Measurements from ENCODE around the gene ZG16B.

The ZG16B gene

GRCh38 chr16:2839650-2840450 lies 9.7 kb downstream of the ZG16B start:
- H3K36me3 ChIP-seq (ENCODE audit: insufficient read depth, low read length) = no peaks in the 10 kb centered on the region
- no peak overlapping the region for H3K9ac ChIP-seq (ENCODE audit: low read depth, low read length)
- peaks cover 18% of the 10 kb centered on the region for H3K4me1 ChIP-seq (ENCODE audit: insufficient read depth, low read length)
- no peaks in the 10 kb centered on the region for H3K9me3 ChIP-seq (ENCODE audit: control insufficient read depth, insufficient read depth, low read length)

GRCh38 chr16:2840914-2841313 lies 10.8 kb downstream of the ZG16B start:
- no peaks in the 10 kb centered on the region for H3K9me3 ChIP-seq (ENCODE audit: control insufficient read depth, insufficient read depth, low read length)
- peaks cover 17% of the 10 kb centered on the region for H3K4me1 ChIP-seq (ENCODE audit: insufficient read depth, low read length)
- no peaks in the 10 kb centered on the region for H3K36me3 ChIP-seq (ENCODE audit: insufficient read depth, low read length)
- H3K9ac ChIP-seq (ENCODE audit: low read depth, low read length) = no peak overlapping the region

DNA sequence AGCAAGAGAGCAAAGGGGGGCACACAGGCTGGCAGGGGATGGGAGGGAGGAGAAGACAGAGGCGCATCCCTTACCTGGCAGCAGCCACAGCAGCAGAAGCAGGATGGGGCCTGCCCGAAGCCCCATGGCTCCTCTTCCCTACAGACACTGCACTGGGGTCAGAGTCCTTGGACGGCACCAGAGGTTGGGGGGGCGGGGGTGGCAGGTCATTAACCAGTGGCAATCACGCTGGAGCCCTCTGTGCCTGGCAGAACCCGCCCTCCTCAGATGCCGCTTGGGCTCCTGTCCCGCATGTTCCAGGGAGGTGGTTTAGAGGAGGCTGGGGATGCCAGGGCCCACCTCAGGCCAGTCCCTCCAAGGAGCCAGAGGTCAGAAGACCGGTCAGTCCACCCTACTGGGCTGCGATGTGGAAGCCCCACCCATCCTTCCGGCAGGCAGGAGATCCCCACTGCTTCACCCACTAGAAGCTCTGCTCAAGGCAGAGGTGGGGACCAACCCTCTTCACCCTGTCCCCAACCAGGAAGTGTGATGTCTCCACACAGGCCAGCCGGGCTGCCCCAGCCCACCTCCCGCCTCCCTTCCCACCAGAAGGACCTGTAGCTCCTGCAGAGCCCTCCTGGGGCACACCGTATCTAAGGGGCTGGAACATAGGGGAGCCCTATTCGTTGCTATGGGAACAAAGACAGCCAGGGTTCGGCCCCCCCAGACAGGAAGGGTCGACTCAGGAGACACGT lies 11.7 kb downstream of the ZG16B start:
- Histone ChIP-seq H3K9ac (ENCODE audit: low read depth, low read length) (peak overlapping the region; percentile 9; the same call in 1 of the 2 replicates), H3K4me1 (ENCODE audit: insufficient read depth, low read length) (peaks cover 12% of the 10 kb centered on the region), H3K9me3 (ENCODE audit: control insufficient read depth, insufficient read depth, low read length) (no peaks in the 10 kb centered on the region)

GRCh38 chr16:2842340-2843000 lies 12.4 kb downstream of the ZG16B start:
- Histone ChIP-seq H3K4me1 (ENCODE audit: insufficient read depth, low read length) (peaks cover 12% of the 10 kb centered on the region), H3K36me3 (ENCODE audit: insufficient read depth, low read length) (no peaks in the 10 kb centered on the region), H3K9ac (ENCODE audit: low read depth, low read length) (peak overlapping the region; percentile 9; the same call in 1 of the 2 replicates), H3K9me3 (ENCODE audit: control insufficient read depth, insufficient read depth, low read length) (no peaks in the 10 kb centered on the region)

More for the DNA sequence above, 11.7 kb downstream of the ZG16B start:
- no peaks in the 10 kb centered on the region for H3K36me3 ChIP-seq (ENCODE audit: insufficient read depth, low read length)

DNA sequence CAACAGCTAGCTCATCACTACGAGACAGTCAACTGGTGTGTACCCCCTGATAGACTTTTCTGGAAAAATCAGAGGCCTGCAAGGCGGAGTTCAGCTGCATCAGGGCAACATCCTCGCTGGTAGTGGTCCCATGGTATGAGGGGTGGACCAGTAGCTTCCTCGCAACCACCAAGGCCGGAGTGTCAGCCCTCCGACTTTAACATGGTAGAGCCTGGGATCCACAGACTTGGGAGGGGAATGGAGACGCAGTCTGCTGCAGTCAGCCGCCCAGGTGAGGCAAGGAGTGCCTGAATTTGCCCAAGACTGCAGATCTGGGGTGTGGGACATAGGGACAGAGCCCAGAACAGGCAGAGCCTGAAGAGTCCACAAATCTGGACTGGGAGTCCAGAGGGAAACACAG lies 13.4 kb downstream of the ZG16B start:
- Histone ChIP-seq H3K9ac (ENCODE audit: low read depth, low read length) (no peak overlapping the region), H3K9me3 (ENCODE audit: control insufficient read depth, insufficient read depth, low read length) (no peaks in the 10 kb centered on the region), H3K36me3 (ENCODE audit: insufficient read depth, low read length) (no peaks in the 10 kb centered on the region), H3K4me1 (ENCODE audit: insufficient read depth, low read length) (peaks cover 12% of the 10 kb centered on the region)

- no peak overlapping the region for H3K9ac ChIP-seq (ENCODE audit: low read depth, low read length)
- H3K36me3 ChIP-seq (ENCODE audit: insufficient read depth, low read length) = no peaks in the 10 kb centered on the region
- H3K9me3 ChIP-seq (ENCODE audit: control insufficient read depth, insufficient read depth, low read length) = no peaks in the 10 kb centered on the region
- peaks cover 7% of the 10 kb centered on the region; the same call in 1 of the 2 replicates for H3K4me1 ChIP-seq (ENCODE audit: insufficient read depth, low read length)
Observed at GRCh38 chr16:2845116-2845515, 15.0 kb downstream of the ZG16B start.

DNA sequence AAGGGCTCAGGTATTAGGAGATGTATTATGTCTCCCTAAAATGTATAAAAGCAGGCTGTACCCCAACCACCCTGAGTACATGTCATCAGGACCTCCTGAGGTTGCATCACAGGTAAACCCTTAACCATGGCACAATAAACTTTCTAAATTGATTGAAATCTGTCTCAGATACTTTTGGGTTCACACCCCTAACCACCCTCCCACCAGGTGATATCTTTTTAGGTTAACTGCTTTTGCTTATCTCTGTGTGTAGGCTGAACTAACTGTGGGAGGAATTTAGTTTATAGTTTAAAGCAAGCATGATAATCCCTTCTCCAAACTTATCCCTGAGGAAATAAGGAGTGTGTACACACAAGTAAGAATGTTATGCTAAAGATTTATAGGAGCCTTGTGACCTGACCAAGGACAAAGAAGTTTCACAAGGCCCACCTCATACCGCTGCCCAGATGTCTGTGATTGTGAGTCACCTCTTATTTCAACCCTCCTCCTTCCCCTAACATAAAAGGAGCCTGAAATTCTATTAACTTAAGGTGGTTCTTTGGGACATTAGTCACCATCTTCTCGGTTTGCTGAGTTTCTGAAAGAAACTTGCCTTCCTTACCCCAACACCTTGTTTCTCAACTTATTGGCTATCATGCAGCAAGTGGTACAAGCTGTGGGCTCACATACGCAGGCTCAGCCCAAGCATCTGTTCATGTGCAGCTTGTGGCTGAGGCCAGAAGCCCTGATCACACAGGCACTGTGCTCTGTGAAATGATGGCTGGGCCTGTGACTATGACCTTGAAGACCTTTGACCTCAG lies 16.6 kb downstream of the ZG16B start:
- Histone ChIP-seq H3K36me3 (ENCODE audit: insufficient read depth, low read length) (no peaks in the 10 kb centered on the region), H3K4me1 (ENCODE audit: insufficient read depth, low read length) (peaks cover 7% of the 10 kb centered on the region; the same call in 1 of the 2 replicates), H3K9ac (ENCODE audit: low read depth, low read length) (no peak overlapping the region), H3K9me3 (ENCODE audit: control insufficient read depth, insufficient read depth, low read length) (no peaks in the 10 kb centered on the region)

GRCh38 chr16:2848933-2849725 lies 19.0 kb downstream of the ZG16B start:
- peaks cover 7% of the 10 kb centered on the region; the same call in 1 of the 2 replicates for H3K4me1 ChIP-seq (ENCODE audit: insufficient read depth, low read length)
- 0 out of 2 replicates have a peak, but pooled peaks cover 2% of the 10 kb centered on the region for H3K9me3 ChIP-seq (ENCODE audit: control insufficient read depth, insufficient read depth, low read length)
- H3K9ac ChIP-seq (ENCODE audit: low read depth, low read length) = no peak overlapping the region
- no peaks in the 10 kb centered on the region for H3K36me3 ChIP-seq (ENCODE audit: insufficient read depth, low read length)

DNA sequence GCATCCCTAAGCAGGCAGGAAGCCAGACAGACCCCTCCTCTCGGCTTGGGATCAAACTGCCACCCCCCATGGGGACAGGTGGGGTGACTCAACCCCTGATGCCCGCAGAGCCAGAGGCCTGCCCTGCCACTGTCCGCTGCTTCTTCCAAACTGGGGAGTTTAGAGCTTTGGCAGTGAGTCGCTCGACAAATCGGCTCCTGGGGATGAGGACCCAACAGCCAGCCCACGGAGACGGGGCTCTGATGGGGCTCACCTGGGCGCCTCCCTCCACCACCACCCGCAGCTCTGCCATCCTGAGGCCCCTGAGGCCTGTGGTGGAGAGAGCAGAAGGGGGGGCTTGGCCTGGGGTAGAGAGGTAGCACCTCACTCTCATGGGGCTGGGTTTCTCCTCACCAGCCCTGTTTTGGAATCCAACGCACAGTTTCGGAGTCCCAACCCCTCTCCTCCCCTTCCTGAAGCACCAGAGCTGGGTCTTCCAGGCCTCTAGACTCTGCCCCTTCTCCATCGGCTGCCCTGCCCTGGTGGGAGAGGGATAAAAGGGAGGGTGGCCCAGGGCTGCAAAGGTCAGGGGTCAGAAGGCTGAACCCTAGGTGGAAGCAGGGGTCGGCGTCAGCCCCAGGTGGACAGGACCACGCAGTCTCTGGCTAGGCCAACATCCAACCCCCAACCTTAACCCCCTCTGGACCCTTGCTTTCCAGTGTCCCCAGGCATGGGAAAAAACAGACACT lies 22.1 kb downstream of the ZG16B start:
- no peaks in the 10 kb centered on the region for H3K36me3 ChIP-seq (ENCODE audit: insufficient read depth, low read length)
- no peaks in the 10 kb centered on the region for H3K4me1 ChIP-seq (ENCODE audit: insufficient read depth, low read length)
- H3K9me3 ChIP-seq (ENCODE audit: control insufficient read depth, insufficient read depth, low read length) = peaks cover 6% of the 10 kb centered on the region; the same call in 1 of the 2 replicates
- H3K9ac ChIP-seq (ENCODE audit: low read depth, low read length) = no peak overlapping the region

- H3K9ac ChIP-seq (ENCODE audit: low read depth, low read length) = no peak overlapping the region
- no peaks in the 10 kb centered on the region for H3K36me3 ChIP-seq (ENCODE audit: insufficient read depth, low read length)
Observed at GRCh38 chr16:2852731-2853507, 22.8 kb downstream of the ZG16B start.

GRCh38 chr16:2853531-2854073 lies 23.5 kb downstream of the ZG16B start:
- no peaks in the 10 kb centered on the region for H3K36me3 ChIP-seq (ENCODE audit: insufficient read depth, low read length)
- no peaks in the 10 kb centered on the region for H3K4me1 ChIP-seq (ENCODE audit: insufficient read depth, low read length)
- peaks cover 6% of the 10 kb centered on the region; the same call in 1 of the 2 replicates for H3K9me3 ChIP-seq (ENCODE audit: control insufficient read depth, insufficient read depth, low read length)
- H3K9ac ChIP-seq (ENCODE audit: low read depth, low read length) = no peak overlapping the region

More at GRCh38 chr16:2852731-2853507, 22.8 kb downstream of the ZG16B start:
- H3K4me1 ChIP-seq (ENCODE audit: insufficient read depth, low read length) = no peaks in the 10 kb centered on the region
- peaks cover 6% of the 10 kb centered on the region; the same call in 1 of the 2 replicates for H3K9me3 ChIP-seq (ENCODE audit: control insufficient read depth, insufficient read depth, low read length)

All from ES-I3 (cell line).